Measurements from ENCODE around the gene GYPA.
"Not testable (repeated sequence)": the region's sequence is repeated elsewhere in the genome, so short reads cannot be mapped to it uniquely, and the experiment has no call there.

GYPA gene

GRCh38 chr4:144169211-144169610, 28.7 kb upstream of the GYPA start:
- Histone ChIP-seq H3K36me3 (ENCODE audit: insufficient read depth, low read length) (no peaks in the 10 kb centered on the region), H3K4me3 (ENCODE audit: low read length) (no peak overlapping the region), H3K27ac (ENCODE audit: low read depth, low read length) (no peak overlapping the region), H3K9ac (ENCODE audit: low read depth, low read length) (no peak overlapping the region), H3K9me3 (ENCODE audit: insufficient read depth, low read depth, low read length) (no peaks in the 10 kb centered on the region), H3K4me1 (ENCODE audit: insufficient read depth, low read length) (no peaks in the 10 kb centered on the region), H3K27me3 (ENCODE audit: insufficient read depth, low read length) (no peaks in the 10 kb centered on the region)
- 93% methylated on average over 3 of the region's 3 CpGs for WGBS

- Histone ChIP-seq H3K4me1 (ENCODE audit: insufficient read depth, low read length) (no peaks in the 10 kb centered on the region), H3K27me3 (ENCODE audit: insufficient read depth, low read length) (no peaks in the 10 kb centered on the region), H3K9me3 (ENCODE audit: insufficient read depth, low read depth, low read length) (peaks cover 15% of the 10 kb centered on the region), H3K36me3 (ENCODE audit: insufficient read depth, low read length) (no peaks in the 10 kb centered on the region), H3K9ac (ENCODE audit: low read depth, low read length) (no peak overlapping the region), H3K27ac (ENCODE audit: low read depth, low read length) (no peak overlapping the region), H3K4me3 (ENCODE audit: low read length) (no peak overlapping the region)
- 80% methylated on average over 1 of the region's 2 CpGs for WGBS
Measured at GRCh38 chr4:144154044-144154443, 13.5 kb upstream of the GYPA start.

- not testable (repeated sequence) for H3K9me3 ChIP-seq (ENCODE audit: insufficient read depth, low read depth, low read length); H3K36me3 ChIP-seq (ENCODE audit: insufficient read depth, low read length); H3K4me1 ChIP-seq (ENCODE audit: insufficient read depth, low read length); H3K27me3 ChIP-seq (ENCODE audit: insufficient read depth, low read length); H3K4me3 ChIP-seq (ENCODE audit: low read length); H3K27ac ChIP-seq (ENCODE audit: low read depth, low read length); H3K9ac ChIP-seq (ENCODE audit: low read depth, low read length)
- WGBS: 54% methylated on average over 4 of the region's 4 CpGs
Measured at GRCh38 chr4:144142690-144143326, 2.3 kb upstream of the GYPA start.

- Histone ChIP-seq H3K4me1 (ENCODE audit: insufficient read depth, low read length) (no peaks in the 10 kb centered on the region), H3K27me3 (ENCODE audit: insufficient read depth, low read length) (no peaks in the 10 kb centered on the region), H3K9ac (ENCODE audit: low read depth, low read length) (no peak overlapping the region), H3K27ac (ENCODE audit: low read depth, low read length) (no peak overlapping the region), H3K4me3 (ENCODE audit: low read length) (no peak overlapping the region), H3K36me3 (ENCODE audit: insufficient read depth, low read length) (no peaks in the 10 kb centered on the region), H3K9me3 (ENCODE audit: insufficient read depth, low read depth, low read length) (no peaks in the 10 kb centered on the region)
- WGBS: 89% methylated on average over 2 of the region's 2 CpGs
Measured at GRCh38 chr4:144141493-144141892, 975 bp upstream of the GYPA start.

- not testable (repeated sequence) for H3K9ac ChIP-seq (ENCODE audit: low read depth, low read length); H3K27me3 ChIP-seq (ENCODE audit: insufficient read depth, low read length); H3K4me1 ChIP-seq (ENCODE audit: insufficient read depth, low read length); H3K9me3 ChIP-seq (ENCODE audit: insufficient read depth, low read depth, low read length); H3K36me3 ChIP-seq (ENCODE audit: insufficient read depth, low read length); H3K4me3 ChIP-seq (ENCODE audit: low read length); H3K27ac ChIP-seq (ENCODE audit: low read depth, low read length)
- 91% methylated on average over 4 of the region's 4 CpGs for WGBS
Measured at GRCh38 chr4:144139991-144140390, 527 bp downstream of the GYPA start.

GRCh38 chr4:144139547-144139946, 971 bp downstream of the GYPA start:
- H3K9ac ChIP-seq (ENCODE audit: low read depth, low read length); H3K27ac ChIP-seq (ENCODE audit: low read depth, low read length); H3K4me3 ChIP-seq (ENCODE audit: low read length); H3K27me3 ChIP-seq (ENCODE audit: insufficient read depth, low read length); H3K36me3 ChIP-seq (ENCODE audit: insufficient read depth, low read length); H3K4me1 ChIP-seq (ENCODE audit: insufficient read depth, low read length); H3K9me3 ChIP-seq (ENCODE audit: insufficient read depth, low read depth, low read length): not testable (repeated sequence)
- WGBS: 83% methylated on average over 2 of the region's 2 CpGs

- H3K9ac ChIP-seq (ENCODE audit: low read depth, low read length); H3K4me3 ChIP-seq (ENCODE audit: low read length); H3K9me3 ChIP-seq (ENCODE audit: insufficient read depth, low read depth, low read length); H3K27me3 ChIP-seq (ENCODE audit: insufficient read depth, low read length); H3K27ac ChIP-seq (ENCODE audit: low read depth, low read length); H3K4me1 ChIP-seq (ENCODE audit: insufficient read depth, low read length); H3K36me3 ChIP-seq (ENCODE audit: insufficient read depth, low read length): not testable (repeated sequence)
- WGBS: 98% methylated on average over 3 of the region's 4 CpGs
Measured at GRCh38 chr4:144138239-144138638, 2.3 kb downstream of the GYPA start.

GRCh38 chr4:144137137-144137931, 3.2 kb downstream of the GYPA start:
- H3K36me3 ChIP-seq (ENCODE audit: insufficient read depth, low read length); H3K27ac ChIP-seq (ENCODE audit: low read depth, low read length); H3K4me1 ChIP-seq (ENCODE audit: insufficient read depth, low read length); H3K9me3 ChIP-seq (ENCODE audit: insufficient read depth, low read depth, low read length); H3K9ac ChIP-seq (ENCODE audit: low read depth, low read length); H3K27me3 ChIP-seq (ENCODE audit: insufficient read depth, low read length); H3K4me3 ChIP-seq (ENCODE audit: low read length): not testable (repeated sequence)
- WGBS: 90% methylated on average over 6 of the region's 8 CpGs

GRCh38 chr4:144136189-144136588, 4.3 kb downstream of the GYPA start:
- not testable (repeated sequence) for H3K9ac ChIP-seq (ENCODE audit: low read depth, low read length); H3K27ac ChIP-seq (ENCODE audit: low read depth, low read length); H3K4me3 ChIP-seq (ENCODE audit: low read length); H3K27me3 ChIP-seq (ENCODE audit: insufficient read depth, low read length); H3K4me1 ChIP-seq (ENCODE audit: insufficient read depth, low read length); H3K36me3 ChIP-seq (ENCODE audit: insufficient read depth, low read length); H3K9me3 ChIP-seq (ENCODE audit: insufficient read depth, low read depth, low read length)
- 100% methylated on average over 1 of the region's 4 CpGs for WGBS

GRCh38 chr4:144130167-144130566, 10.4 kb downstream of the GYPA start:
- H3K36me3 ChIP-seq (ENCODE audit: insufficient read depth, low read length); H3K9me3 ChIP-seq (ENCODE audit: insufficient read depth, low read depth, low read length); H3K4me3 ChIP-seq (ENCODE audit: low read length); H3K27me3 ChIP-seq (ENCODE audit: insufficient read depth, low read length); H3K9ac ChIP-seq (ENCODE audit: low read depth, low read length); H3K27ac ChIP-seq (ENCODE audit: low read depth, low read length); H3K4me1 ChIP-seq (ENCODE audit: insufficient read depth, low read length): not testable (repeated sequence)
- no CpG with 5 or more reads among the region's 1 CpG for WGBS

- WGBS: 91% methylated on average over 4 of the region's 4 CpGs
- not testable (repeated sequence) for H3K9ac ChIP-seq (ENCODE audit: low read depth, low read length)
Measured at GRCh38 chr4:144129336-144129875, 11.1 kb downstream of the GYPA start.

More at GRCh38 chr4:144129336-144129875, 11.1 kb downstream of the GYPA start:
- H3K4me1 ChIP-seq (ENCODE audit: insufficient read depth, low read length); H3K9me3 ChIP-seq (ENCODE audit: insufficient read depth, low read depth, low read length); H3K4me3 ChIP-seq (ENCODE audit: low read length); H3K27ac ChIP-seq (ENCODE audit: low read depth, low read length); H3K27me3 ChIP-seq (ENCODE audit: insufficient read depth, low read length); H3K36me3 ChIP-seq (ENCODE audit: insufficient read depth, low read length): not testable (repeated sequence)

Measured in HUES64 (cell line).